Stimulated activated CD4-positive, alpha-beta T cell treated with anti-CD3 and anti-CD28 coated beads, TNF-alpha, amount 100 ng/mL, for 4 hours (primary cell): ENCODE measurements around the gene UXS1.

Experiments used
- DNase-seq, 3 experiments: peaks; one replicate each; pipeline ENCODE4 v3.0.0-alpha.2; 2020; ENCODE audit warnings: low read depth in 3 of 3

UXS1 gene

DNA sequence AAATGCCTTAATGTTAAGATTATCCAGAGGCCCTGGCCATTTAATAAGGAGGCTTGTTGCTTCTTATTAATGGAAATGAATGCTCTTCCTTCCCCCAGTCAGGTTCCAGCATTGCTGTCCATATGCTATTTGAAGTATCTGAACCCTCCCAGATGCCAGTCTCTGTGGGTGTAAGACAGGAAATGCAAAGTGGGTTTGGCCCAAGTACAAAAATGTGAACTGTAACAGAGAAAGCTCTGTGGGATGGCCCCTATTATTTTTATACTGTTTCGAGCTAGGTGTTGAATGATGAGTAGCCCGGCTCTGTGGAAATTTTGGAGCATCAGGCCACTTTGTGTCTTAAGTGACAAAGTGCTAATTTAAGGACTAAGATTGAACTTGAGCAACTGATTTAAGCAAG is 141.0 kb downstream of the UXS1 start:
- DNase-seq = no peak

DNA sequence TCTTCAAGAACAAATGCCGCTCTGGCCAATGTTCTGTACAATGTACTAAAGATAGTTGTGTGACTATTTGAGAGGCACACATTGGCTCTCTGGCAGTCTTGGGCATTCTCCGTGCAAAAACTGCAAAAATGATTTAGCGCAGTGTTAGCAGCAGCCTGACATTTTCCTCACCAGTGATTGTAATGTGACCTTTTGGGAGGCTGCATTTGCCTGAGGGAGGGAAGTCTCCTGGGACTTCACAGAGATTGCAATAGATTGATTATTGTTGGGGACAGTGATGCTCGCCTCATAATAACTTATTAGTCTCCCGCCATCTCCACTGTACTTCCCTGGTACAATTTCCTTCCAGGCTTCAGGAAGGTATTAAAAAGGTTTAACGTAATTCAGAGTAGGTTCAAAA is 149.2 kb downstream of the UXS1 start:
- no peak for DNase-seq

DNA sequence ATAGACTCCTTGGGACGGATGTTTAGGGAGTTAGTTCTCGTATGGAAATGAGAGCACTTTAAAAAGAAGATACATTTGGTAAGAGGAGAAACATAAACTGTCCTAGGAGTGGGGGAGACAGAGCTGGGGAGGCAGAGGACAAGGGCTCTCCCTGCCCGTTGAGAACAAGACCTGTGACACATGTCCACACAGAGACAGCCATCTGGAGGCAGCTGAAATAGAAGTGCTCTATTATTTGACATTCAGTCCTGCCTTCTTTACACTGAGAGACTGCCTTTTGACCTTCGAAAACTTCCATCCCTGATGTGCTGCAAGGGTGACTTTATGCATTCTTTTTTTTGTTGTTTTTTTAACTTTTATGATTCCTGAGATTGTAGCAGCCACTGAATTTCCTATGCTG is 150.1 kb downstream of the UXS1 start:
- no peak for DNase-seq
